Activated CD4-positive, alpha-beta T cell treated with anti-CD3 and anti-CD28 coated beads for 4 hours (primary cell): ENCODE data around the gene ZC3H7A.
"Not testable (repeated sequence)": the region's sequence is repeated elsewhere in the genome, so short reads cannot be mapped to it uniquely, and the experiment has no call there.

Source experiments
- DNase-seq, 2 donors: peaks; one replicate each; pipeline ENCODE4 v3.0.0-alpha.2; 2020

ZC3H7A gene

GRCh38 chr16:11800382-11800718, 3.3 kb upstream of the ZC3H7A start:
- DNase-seq: no peak

GRCh38 chr16:11799509-11800381, 2.7 kb upstream of the ZC3H7A start:
- DNase-seq: no peak

- no peak for DNase-seq
These were observed 1.9 kb upstream of the ZC3H7A start for GRCh38 chr16:11799017-11799381.

GRCh38 chr16:11797957-11798299, 870 bp upstream of the ZC3H7A start:
- DNase-seq: peak in 1 of 2 donors; percentile 7

GRCh38 chr16:11796227-11797165, 562 bp downstream of the ZC3H7A start:
- DNase-seq: peak in 1 of 2 donors; percentile 30

GRCh38 chr16:11795887-11796226, 1.2 kb downstream of the ZC3H7A start:
- no peak for DNase-seq

GRCh38 chr16:11794996-11795886, 1.8 kb downstream of the ZC3H7A start:
- DNase-seq: no peak

GRCh38 chr16:11794447-11794846, 2.6 kb downstream of the ZC3H7A start:
- no peak for DNase-seq

GRCh38 chr16:11793840-11794239, 3.2 kb downstream of the ZC3H7A start:
- no peak for DNase-seq

- DNase-seq: no peak
These were observed 4.4 kb downstream of the ZC3H7A start for GRCh38 chr16:11792410-11793241.

- DNase-seq: no peak
These were observed 5.8 kb downstream of the ZC3H7A start for GRCh38 chr16:11791144-11791828.

GRCh38 chr16:11788914-11789313, 8.1 kb downstream of the ZC3H7A start:
- DNase-seq: no peak

- not testable (repeated sequence) for DNase-seq
These were observed 12.0 kb downstream of the ZC3H7A start for GRCh38 chr16:11784980-11785599.

GRCh38 chr16:11784381-11784780, 12.7 kb downstream of the ZC3H7A start:
- DNase-seq: not testable (repeated sequence)

- no peak for DNase-seq
These were observed 13.1 kb downstream of the ZC3H7A start for GRCh38 chr16:11784038-11784369.

GRCh38 chr16:11783319-11784037, 13.6 kb downstream of the ZC3H7A start:
- peak; percentile 45 to 51 for DNase-seq

GRCh38 chr16:11781773-11782172, 15.3 kb downstream of the ZC3H7A start:
- DNase-seq: no peak

GRCh38 chr16:11780991-11781680, 15.9 kb downstream of the ZC3H7A start:
- no peak for DNase-seq

- DNase-seq: no peak
These were observed 18.0 kb downstream of the ZC3H7A start for GRCh38 chr16:11779074-11779473.
